Measurements from ENCODE around the gene CAMK1D. TPM values are rescaled to one million over a fixed set of nuclear protein-coding genes. Genes with fewer than 3 reads are reported as not detected.

Gene CAMK1D
- total and polyA plus RNA-seq, 10 of the 15 experiments (the other 5 are each of a cell fraction or from before 2014, with no cell fraction given), result 2.1 to 35.5 (median 14.7) TPM

DNA sequence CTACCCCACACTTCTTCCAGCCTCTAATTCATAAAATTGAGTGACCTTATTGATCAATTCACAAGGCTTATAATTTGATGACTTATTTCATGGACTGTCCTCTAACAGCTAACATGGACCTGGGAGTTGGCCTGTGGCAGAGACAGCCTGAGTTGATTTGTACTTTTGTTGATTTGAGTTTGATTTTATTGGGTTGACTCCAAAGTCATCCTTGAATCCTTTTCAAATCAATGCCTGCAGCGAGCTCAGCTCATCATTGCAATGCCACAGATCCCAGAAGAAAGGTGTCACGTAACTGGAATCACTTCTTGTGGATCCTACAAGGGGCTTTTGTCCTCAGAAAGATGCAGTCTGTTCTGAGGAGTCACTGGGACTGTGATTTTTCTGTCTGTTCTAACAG lies 138.0 kb downstream of the CAMK1D start (continued):
- no peak for TF ChIP-seq PRDM15 (CRISPR knock-in tag; IDR thresholded peaks at IDR 0.05)

- Histone ChIP-seq H2AFZ (ENCODE audit: control insufficient read depth, low read depth, low read length) (no peak overlapping the region), H3K79me2 (ENCODE audit: control insufficient read depth, insufficient read depth, low read length) (peaks cover 3% of the 10 kb centered on the region; the same call in 1 of the 2 replicates), H3K36me3 (ENCODE audit: control insufficient read depth in 2 of 2, insufficient read depth in 2 of 2, low read length in 1 of 2) (no peaks in the 10 kb centered on the region), H3K4me2 (ENCODE audit: control insufficient read depth, insufficient read depth) (no peak overlapping the region), H3K27ac (ENCODE audit: control insufficient read depth, insufficient read depth) (no peak overlapping the region), H3K27me3 (replicated peaks in 1 of 2; ENCODE audit: control insufficient read depth in 2 of 2, insufficient read depth in 2 of 2, low read length in 1 of 2) (no peaks in the 10 kb centered on the region), H3K4me3 (no peak overlapping the region), H3K9ac (ENCODE audit: control insufficient read depth, insufficient read depth, low read length) (no peak overlapping the region), H3K4me1 (ENCODE audit: control insufficient read depth, insufficient read depth, low read length) (peaks cover 10% of the 10 kb centered on the region), H4K20me1 (ENCODE audit: control insufficient read depth, insufficient read depth) (no peaks in the 10 kb centered on the region), H3K9me3 (replicated peaks; ENCODE audit: control insufficient read depth, insufficient read depth, low read length) (no peaks in the 10 kb centered on the region)
- in situ Hi-C loops (cut with MboI) (no loop called here), intact Hi-C loops (cut with micrococcal nuclease; ENCODE audit: unreplicated experiment) (loop anchor here (10.0 kb wide), 2 partner anchors 134 to 166 kb away; no protein-coding TSS in a partner anchor)
- ChIA-PET SMC1A (ENCODE audit: uncharacterized antibody, unreplicated experiment) (no interaction called here), RAD21 (ENCODE audit: unreplicated experiment) (no interaction called here), CTCF (no interaction called here), POLR2A (no interaction called here)
- ATAC-seq (no peak), DNase-seq (ENCODE audit: low read depth, low spot score) (no peak), FAIRE-seq (no peak)
- 99% methylated on average over 16 of the region's 16 CpGs for WGBS (ENCODE audit: insufficient coverage, insufficient replicate concordance, low lambda C conversion rate, missing lambda C conversion rate)
- TF ChIP-seq ZNF207 (IDR thresholded peaks at IDR 0.05; ENCODE audit: borderline replicate concordance) (no peak), GATAD2B (conservative IDR thresholded peaks at IDR 0.05; ENCODE audit: low read depth) (no peak), SREBF1 (IDR thresholded peaks at IDR 0.05; ENCODE audit: low read length) (no peak), MLLT1 (IDR thresholded peaks at IDR 0.05) (no peak), CEBPB (IDR thresholded peaks at IDR 0.05; ENCODE audit: borderline replicate concordance in 1 of 2, low read depth in 2 of 2, low read length in 2 of 2) (no peak), PKNOX1 (IDR thresholded peaks at IDR 0.05) (no peak), YY1 (IDR thresholded peaks at IDR 0.05; ENCODE audit: low read depth, low read length) (no peak), POLR2A (IDR thresholded peaks at IDR 0.05; ENCODE audit: low read depth, low read length) (no peak)
- TF ChIP-seq, protein P1, sequence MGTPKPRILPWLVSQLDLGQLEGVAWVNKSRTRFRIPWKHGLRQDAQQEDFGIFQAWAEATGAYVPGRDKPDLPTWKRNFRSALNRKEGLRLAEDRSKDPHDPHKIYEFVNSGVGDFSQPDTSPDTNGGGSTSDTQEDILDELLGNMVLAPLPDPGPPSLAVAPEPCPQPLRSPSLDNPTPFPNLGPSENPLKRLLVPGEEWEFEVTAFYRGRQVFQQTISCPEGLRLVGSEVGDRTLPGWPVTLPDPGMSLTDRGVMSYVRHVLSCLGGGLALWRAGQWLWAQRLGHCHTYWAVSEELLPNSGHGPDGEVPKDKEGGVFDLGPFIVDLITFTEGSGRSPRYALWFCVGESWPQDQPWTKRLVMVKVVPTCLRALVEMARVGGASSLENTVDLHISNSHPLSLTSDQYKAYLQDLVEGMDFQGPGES (IDR thresholded peaks at IDR 0.05), result no peak
- TF ChIP-seq, protein P2, sequence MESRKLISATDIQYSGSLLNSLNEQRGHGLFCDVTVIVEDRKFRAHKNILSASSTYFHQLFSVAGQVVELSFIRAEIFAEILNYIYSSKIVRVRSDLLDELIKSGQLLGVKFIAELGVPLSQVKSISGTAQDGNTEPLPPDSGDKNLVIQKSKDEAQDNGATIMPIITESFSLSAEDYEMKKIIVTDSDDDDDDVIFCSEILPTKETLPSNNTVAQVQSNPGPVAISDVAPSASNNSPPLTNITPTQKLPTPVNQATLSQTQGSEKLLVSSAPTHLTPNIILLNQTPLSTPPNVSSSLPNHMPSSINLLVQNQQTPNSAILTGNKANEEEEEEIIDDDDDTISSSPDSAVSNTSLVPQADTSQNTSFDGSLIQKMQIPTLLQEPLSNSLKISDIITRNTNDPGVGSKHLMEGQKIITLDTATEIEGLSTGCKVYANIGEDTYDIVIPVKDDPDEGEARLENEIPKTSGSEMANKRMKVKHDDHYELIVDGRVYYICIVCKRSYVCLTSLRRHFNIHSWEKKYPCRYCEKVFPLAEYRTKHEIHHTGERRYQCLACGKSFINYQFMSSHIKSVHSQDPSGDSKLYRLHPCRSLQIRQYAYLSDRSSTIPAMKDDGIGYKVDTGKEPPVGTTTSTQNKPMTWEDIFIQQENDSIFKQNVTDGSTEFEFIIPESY (IDR thresholded peaks at IDR 0.05), result no peak
- BruUV-seq (replicated peaks), result no TSS peak
These were observed 139.3 kb downstream of the CAMK1D start for GRCh38 chr10:12488626-12489025.

Measured in GM12878 (cell line).